Uterus (tissue), 2 donors: ENCODE data around the gene BTBD6.
A peak's percentile ranks its signal among the peaks of the same experiment; 100 is the strongest.

Source experiments
- CTCF ChIP-seq, 4 experiments: fragments of 200-600 bp in 2 of 4; fragments of 450-650 bp in 2 of 4; sonication (generic) in 2 of 4; IDR thresholded peaks; one replicate each; pipeline ENCODE4 v1.5.1; 2016 to 2019; ENCODE audit warnings: antibody characterized with exemption in 4 of 4, mild to moderate bottlenecking in 2 of 4, moderate library complexity in 1 of 4
- POLR2A ChIP-seq, 2 donors: fragments of 450-650 bp; IDR thresholded peaks; one replicate each; pipeline ENCODE4 v1.6.1; 2016; ENCODE audit warnings: antibody characterized with exemption in 2 of 2, mild to moderate bottlenecking in 1 of 2, moderate library complexity in 1 of 2

DNA sequence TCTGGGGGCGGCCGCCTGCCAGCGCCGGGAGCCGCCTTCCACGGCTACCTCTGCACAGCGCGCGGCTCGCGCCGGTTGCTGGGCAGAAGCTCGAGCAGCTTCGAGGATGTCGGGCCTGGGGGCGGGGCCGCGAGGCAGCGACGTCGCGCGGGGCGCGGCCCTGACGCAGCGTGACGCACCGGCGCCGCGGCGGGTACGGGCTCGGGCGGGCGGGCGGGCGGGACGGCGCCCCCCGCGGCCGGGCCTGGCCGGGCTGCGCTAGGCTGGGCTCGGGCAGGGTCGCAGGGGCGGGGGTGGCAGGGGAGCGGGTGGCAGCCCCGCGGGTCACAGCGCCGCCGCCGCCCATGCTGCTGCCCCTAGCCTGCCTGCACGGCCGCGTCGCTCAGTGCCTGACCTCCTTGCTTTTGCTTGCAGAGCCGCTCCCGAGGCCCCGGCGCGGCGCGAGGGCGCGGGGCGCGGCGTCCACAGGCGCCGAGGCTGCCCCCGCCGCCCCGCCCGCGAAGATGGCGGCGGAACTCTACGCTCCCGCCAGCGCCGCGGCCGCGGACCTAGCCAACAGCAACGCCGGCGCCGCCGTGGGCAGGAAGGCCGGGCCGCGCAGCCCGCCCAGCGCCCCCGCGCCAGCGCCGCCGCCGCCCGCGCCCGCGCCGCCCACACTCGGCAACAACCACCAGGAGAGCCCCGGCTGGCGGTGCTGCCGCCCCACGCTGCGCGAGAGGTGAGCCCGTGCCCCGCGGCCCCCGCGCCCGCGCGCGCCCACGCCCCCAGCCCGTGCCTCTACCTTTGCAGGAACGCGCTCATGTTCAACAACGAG, at the start of gene BTBD6:
- TF ChIP-seq CTCF (IDR thresholded peaks at IDR 0.05) (peak in 1 of 4 experiments; percentile 19), POLR2A (IDR thresholded peaks at IDR 0.05) (peak in 1 of 2 donors; percentile 45)
